Fibroblast of mammary gland (primary cell): ENCODE results near the gene PSD4.

Source experiments
- DNase-seq: peaks from one replicate; pipeline ENCODE4 v3.0.0-alpha.2; 2010; ENCODE audit warnings: low read depth
- H3K4me3 ChIP-seq: 2 replicates; pipeline ENCODE4 v1.5.1; 2011; ENCODE audit warnings: low read depth, mild to moderate bottlenecking, low read length, moderate library complexity; ENCODE audit not compliant: control insufficient read depth
- TF ChIP-seq, protein P1 (sequence below): conservative IDR thresholded peaks from 2 replicates; pipeline ENCODE4 v1.5.1; 2011; ENCODE audit warnings: low read depth, low read length, inconsistent platforms; ENCODE audit not compliant: control insufficient read depth, insufficient read depth

Gene PSD4

DNA sequence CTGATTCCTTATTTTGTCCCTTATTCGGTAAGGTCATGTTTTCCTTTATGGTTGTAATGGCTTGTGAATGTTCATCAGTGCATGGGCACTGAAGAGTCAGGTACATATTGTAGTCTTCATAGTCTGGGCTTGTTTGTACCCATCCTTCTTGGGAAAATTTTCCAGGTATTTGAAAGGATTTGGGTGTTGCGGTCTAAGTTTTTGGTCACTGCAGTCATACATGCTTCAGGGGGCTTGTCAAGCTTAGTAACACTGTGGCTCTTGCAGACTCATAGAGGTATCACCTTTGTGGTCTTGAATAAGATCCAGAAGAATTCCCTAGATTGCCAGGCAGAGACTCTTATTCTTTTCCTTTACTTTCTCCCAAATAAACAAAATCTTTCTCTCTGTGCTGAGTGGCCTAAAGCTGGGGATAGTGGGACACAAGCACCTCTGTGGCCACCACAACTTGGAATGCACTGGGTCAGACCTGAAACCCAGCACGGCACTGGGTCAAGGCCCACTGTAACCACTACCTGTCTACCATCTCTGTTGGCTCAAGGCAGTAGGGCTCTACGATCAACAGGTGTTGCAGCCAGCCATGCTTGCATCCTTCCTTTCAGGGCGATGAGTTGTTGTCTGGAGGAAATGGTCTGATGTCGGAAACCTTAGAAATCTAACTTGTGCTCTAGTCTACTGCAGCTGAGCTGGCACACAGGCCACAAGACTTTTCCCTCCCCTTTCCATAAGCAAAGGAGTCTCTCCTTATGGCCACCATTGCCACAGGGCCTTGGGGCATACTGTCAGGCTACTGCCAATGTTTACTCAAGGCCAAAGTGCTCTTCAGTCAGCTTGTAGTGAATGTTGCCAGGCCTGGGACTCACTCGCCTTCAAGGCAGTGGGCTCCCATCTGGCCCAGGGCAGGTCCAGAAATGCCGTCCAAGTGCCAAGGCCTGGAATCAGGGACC, 24.9 kb upstream of the PSD4 start:
- TF ChIP-seq, protein P1, sequence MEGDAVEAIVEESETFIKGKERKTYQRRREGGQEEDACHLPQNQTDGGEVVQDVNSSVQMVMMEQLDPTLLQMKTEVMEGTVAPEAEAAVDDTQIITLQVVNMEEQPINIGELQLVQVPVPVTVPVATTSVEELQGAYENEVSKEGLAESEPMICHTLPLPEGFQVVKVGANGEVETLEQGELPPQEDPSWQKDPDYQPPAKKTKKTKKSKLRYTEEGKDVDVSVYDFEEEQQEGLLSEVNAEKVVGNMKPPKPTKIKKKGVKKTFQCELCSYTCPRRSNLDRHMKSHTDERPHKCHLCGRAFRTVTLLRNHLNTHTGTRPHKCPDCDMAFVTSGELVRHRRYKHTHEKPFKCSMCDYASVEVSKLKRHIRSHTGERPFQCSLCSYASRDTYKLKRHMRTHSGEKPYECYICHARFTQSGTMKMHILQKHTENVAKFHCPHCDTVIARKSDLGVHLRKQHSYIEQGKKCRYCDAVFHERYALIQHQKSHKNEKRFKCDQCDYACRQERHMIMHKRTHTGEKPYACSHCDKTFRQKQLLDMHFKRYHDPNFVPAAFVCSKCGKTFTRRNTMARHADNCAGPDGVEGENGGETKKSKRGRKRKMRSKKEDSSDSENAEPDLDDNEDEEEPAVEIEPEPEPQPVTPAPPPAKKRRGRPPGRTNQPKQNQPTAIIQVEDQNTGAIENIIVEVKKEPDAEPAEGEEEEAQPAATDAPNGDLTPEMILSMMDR, result no peak
- no peak overlapping the region for H3K4me3 ChIP-seq
- DNase-seq, result no peak

DNA sequence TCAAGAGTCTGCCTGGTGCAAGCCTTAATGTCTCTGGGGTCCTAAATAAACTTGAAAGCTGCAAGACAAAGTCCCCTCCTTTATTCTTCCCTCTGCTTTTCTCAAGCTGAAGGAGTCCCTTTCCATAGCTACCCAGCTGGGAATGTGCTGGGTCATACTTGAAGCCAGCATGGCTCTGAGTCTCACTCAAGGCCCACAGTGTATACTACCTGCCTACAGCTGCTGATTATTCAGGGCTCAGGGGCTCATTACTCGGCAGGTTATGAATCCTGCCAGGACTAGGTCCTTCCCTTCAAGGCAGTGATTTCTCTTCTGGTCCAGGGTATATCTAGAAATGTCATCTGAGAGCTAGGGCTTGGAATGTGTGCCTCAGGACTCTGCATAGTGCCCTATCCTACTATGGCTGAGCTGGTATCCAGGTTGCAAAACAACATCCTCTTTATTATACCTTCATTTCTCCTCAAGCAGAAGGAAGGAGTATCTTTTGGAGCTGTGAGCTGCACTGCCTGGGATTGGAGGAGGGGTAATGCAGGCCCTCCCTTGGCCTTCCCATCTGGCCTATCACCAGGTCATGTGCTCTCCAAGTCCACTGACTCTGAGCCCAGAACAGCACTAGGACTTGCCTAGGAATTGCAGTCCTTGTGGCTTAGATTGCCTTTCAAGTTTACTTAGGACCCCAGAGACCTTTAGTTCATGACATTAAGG, 24.1 kb upstream of the PSD4 start:
- no peak for DNase-seq
- no peak overlapping the region for H3K4me3 ChIP-seq
- TF ChIP-seq, protein P1, result no peak

DNA sequence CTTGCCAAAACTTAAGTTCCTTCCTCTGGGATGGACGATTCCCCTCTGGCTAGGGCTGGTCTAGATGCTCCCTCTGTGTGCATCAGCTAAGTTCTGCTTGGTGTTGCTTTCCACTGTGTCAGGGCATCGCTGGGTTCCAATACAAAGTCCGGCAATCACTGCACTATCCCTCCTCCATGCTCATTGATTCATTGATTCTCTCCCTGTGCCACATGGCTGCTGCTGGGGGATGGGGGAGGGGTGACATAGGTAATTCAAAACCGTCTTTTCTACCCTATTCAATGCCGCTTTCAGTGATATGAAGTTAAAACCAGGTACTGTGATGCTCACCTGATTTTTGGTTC, 23.5 kb upstream of the PSD4 start:
- H3K4me3 ChIP-seq, result no peak overlapping the region
- TF ChIP-seq, protein P1, result no peak
- no peak for DNase-seq

DNA sequence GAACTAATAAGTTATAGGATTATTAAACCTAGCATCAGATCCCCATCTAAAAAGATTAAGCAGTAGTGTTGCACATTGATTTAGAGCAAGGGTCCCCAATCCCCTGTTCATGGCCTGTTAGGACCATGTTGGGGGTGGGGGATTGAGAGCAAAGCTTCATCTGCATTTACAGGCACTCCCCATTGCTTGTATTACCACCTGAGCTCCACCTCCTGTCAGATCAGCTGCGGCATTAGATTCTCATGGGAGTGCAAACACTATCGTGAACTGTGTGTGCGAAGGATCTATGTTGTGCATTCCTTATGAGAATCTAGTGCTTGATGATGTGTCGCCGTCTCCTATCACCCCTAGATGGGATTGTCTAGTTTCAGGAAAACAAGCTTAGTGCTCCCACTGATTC, 18.4 kb upstream of the PSD4 start:
- DNase-seq, result no peak
- no peak overlapping the region for H3K4me3 ChIP-seq
- TF ChIP-seq, protein P1, result no peak

DNA sequence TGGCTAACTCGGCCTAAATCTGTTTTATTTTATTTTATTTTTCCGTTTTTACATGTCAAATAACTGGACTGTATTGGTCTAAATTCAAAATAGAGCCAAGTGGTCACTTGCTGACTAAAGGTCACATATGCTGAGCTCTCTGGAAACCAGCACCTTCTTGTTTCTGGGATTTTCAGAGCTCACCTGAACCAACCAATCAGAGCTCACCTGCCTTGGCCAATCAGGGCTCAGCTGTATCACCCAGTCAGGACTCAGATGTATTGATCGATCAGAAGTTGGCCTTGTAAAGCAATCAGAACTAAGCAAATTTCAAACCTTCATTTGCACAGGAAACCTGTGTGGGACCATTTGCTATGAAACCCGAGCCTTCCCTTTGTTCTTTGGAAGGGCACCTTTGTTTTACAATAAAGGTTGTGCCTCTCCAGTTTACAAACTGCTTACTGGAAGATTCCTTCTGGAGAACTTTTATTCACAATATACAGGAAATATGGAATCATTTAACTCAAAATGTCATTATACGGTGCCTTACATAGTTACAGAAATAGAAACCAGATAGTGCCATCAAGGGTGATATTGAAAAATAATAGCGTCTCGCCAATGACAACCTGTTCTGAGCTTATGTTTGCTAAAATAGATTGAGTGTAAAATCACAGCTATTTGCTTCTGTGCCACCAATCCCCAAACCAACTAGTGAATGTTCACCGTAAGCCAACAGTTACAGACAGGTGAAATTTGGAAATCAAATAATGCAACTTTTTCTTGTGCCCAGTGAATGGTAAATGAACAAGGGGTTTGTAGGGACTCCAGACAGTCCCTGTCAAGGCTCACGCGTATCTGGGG, 17.3 kb upstream of the PSD4 start:
- DNase-seq, result no peak
- no peak overlapping the region for H3K4me3 ChIP-seq
- TF ChIP-seq, protein P1, result no peak

DNA sequence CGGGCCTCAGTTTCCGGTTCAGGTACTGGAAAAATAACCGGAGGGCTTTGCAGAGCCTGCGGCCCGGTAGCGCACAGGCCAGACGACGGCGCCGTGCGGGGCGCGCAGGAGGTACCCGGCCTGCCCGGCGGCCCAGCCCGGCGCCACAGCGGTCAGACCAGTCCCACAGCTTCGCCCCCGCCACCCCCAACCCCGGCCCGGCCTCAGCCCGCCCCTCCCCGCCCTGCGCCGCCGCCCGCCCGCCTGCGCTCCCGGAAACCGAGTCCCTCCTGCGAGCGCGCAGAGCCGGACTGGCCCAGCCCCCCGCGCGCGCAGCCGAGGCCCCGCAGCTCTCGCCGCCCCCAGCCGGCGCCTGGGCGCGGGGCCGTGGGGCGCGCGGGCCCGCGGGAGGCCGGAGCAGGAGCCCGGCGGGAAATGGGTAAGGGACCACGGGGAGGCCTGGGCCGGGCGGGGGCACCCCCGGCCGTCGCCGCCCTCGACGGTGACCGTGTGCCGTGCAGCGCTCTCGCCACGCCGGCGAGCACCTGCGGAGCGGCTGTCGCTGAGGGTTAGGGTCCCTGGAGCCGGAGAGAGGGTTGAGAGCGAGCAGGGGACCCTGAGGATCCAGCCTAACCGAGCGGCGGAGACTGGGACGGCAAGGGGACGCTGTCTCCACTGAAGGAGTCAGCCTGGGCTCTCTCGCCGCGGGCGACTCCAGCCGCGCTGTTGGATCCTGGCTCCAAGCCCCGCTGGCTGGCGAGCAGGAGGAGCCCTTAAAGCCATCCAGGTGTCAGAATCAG, 16.5 kb upstream of the PSD4 start:
- TF ChIP-seq, protein P1, result no peak
- peak overlapping the region; percentile 22 for H3K4me3 ChIP-seq
- no peak for DNase-seq
